BE2C (cell line): ENCODE data around the gene CCDC6.

Source experiments
- DNase-seq: peaks from one replicate; pipeline ENCODE4 v3.0.0-alpha.2; 2020
- H3K27me3 ChIP-seq: fragments of 250-450 bp; sonication (Bioruptor Pico); 2 replicates; pipeline ENCODE4 v1.5.1; 2020; ENCODE audit warnings: mild to moderate bottlenecking
- H3K36me3 ChIP-seq: fragments of 250-450 bp; sonication (Bioruptor Pico); 2 replicates; pipeline ENCODE4 v1.5.1; 2020; ENCODE audit warnings: mild to moderate bottlenecking
- H3K4me1 ChIP-seq: fragments of 250-450 bp; sonication (Bioruptor Pico); 2 replicates; pipeline ENCODE4 v1.5.1; 2020
- H3K4me3 ChIP-seq: 2 replicates; pipeline ENCODE4 v1.5.1; 2011; ENCODE audit warnings: low read depth, low read length
- H3K9me3 ChIP-seq: fragments of 250-450 bp; sonication (Bioruptor Pico); 2 replicates; pipeline ENCODE4 v1.5.1; 2020
- CTCF ChIP-seq: IDR thresholded peaks from 2 replicates; pipeline ENCODE4 v1.5.1; 2012; ENCODE audit warnings: mild to moderate bottlenecking, low read depth, low read length

Gene CCDC6

DNA sequence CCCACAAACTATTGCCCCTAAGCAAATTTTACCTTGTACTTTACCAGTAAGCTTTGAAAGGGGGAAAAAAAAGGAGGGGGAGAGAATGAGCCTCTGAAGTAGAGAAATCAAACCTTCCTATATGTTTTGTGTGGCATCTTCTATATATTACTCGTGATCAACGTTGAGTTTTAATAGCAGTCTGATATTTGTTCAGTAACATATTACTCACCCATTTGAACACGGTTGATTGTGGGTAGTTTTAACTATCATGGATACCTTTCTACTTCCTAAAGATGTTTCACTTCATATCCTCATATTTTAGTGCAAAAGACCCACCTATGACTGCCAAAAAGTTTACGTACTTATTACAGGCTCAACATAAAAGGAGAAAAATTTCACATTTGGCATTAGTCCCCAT is 54.5 kb downstream of the CCDC6 start:
- H3K9me3 ChIP-seq: no peaks in the 10 kb centered on the region
- H3K4me3 ChIP-seq: no peak overlapping the region
- H3K27me3 ChIP-seq: no peaks in the 10 kb centered on the region
- H3K36me3 ChIP-seq: peaks cover 7% of the 10 kb centered on the region
- no peak for TF ChIP-seq CTCF
- DNase-seq: no peak
- no peaks in the 10 kb centered on the region for H3K4me1 ChIP-seq

DNA sequence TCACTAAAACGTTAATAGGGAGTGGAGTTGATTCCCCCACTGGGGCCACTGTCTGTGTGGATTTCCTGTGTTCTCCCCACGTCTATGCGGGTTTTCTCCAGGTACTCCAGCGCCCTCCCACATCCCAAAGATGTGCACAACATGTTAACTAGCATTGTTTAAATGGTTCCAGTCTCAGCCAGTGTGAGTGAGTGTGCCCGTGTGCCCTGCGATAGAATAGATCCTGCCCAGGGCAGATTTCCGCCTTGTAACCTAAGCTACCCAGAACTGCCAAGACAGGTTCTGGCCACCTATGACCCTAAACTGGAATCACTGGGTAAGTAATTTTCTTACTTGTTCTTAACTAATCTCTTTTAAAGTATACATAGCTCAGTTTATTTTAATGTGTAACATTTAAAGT is 58.5 kb downstream of the CCDC6 start:
- no peaks in the 10 kb centered on the region for H3K4me1 ChIP-seq
- H3K27me3 ChIP-seq: no peaks in the 10 kb centered on the region
- no peak for DNase-seq
- no peaks in the 10 kb centered on the region for H3K9me3 ChIP-seq
- no peak for TF ChIP-seq CTCF
- no peak overlapping the region for H3K4me3 ChIP-seq
- H3K36me3 ChIP-seq: peaks cover 7% of the 10 kb centered on the region

- Histone ChIP-seq H3K9me3 (no peaks in the 10 kb centered on the region), H3K4me1 (no peaks in the 10 kb centered on the region), H3K27me3 (no peaks in the 10 kb centered on the region), H3K36me3 (peaks cover 7% of the 10 kb centered on the region), H3K4me3 (no peak overlapping the region)
- TF ChIP-seq CTCF: no peak
- DNase-seq: no peak
Measured at GRCh38 chr10:59847326-59847725, 59.0 kb downstream of the CCDC6 start.

DNA sequence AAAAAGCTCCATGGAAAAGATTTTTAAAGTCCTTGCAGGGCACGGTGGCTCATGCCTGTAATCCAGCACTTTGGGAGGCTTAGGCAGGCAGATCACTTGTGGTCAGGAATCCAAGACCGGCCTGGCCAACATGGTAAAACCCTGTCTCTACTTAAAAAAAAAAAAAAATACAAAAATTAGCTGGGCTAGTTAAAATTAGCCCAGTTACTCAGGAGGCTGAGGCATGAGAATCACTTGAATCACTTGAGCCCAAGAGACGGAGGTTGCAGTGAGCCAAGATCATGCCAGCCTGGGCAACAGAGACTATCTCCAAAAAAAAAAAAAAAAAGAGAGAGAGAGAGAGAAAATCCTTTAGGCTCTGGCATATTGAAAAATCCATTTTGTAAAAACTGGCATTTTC is 61.9 kb downstream of the CCDC6 start:
- no peak for TF ChIP-seq CTCF
- no peaks in the 10 kb centered on the region for H3K27me3 ChIP-seq
- no peak for DNase-seq

DNA sequence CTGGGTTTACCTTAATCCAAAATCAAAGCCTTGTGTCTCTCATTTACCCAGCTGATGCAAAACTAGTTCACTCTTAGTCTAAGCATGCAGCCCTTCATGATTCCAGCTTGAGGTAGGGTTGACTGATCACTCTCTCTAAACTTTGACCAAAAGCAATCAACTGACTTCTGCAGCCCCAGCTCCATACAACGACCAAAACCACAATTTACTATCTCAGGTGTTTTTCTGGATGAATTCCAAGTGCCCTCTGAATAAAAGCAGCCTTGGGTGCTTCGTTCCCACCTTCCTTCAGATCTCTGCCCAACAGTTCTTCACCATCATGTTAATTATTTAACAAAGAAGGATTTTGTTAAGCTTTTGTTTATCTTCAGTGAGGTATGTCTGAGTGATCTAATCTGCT is 62.6 kb downstream of the CCDC6 start:
- Histone ChIP-seq H3K36me3 (no peaks in the 10 kb centered on the region), H3K4me1 (no peaks in the 10 kb centered on the region; the same call in 1 of the 2 replicates), H3K27me3 (no peaks in the 10 kb centered on the region), H3K9me3 (no peaks in the 10 kb centered on the region), H3K4me3 (no peak overlapping the region)
- no peak for TF ChIP-seq CTCF
- DNase-seq: no peak

More for the DNA sequence above, 61.9 kb downstream of the CCDC6 start:
- Histone ChIP-seq H3K4me1 (no peaks in the 10 kb centered on the region), H3K9me3 (no peaks in the 10 kb centered on the region), H3K36me3 (peaks cover 6% of the 10 kb centered on the region), H3K4me3 (no peak overlapping the region)

DNA sequence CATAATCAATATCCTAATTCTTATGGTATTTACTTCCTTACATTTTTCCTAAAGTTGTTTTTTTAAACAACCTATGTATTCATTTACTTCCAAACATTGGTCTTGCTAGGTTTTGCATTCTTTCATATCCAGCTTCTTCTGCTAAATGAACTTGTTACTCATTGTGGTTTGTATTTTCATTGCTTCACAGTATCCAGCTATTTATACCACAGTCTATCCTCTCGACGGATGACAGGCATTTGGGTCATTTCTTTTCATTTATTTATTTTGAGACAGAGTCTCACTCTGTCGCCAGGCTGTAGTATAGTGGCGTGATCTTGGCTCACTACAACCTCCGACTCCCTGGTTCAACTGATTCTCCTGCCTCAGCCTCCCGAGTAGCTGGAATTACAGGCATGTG is 66.8 kb downstream of the CCDC6 start:
- no peaks in the 10 kb centered on the region; the same call in 1 of the 2 replicates for H3K4me1 ChIP-seq
- no peaks in the 10 kb centered on the region for H3K36me3 ChIP-seq
- no peaks in the 10 kb centered on the region for H3K27me3 ChIP-seq
- H3K9me3 ChIP-seq: no peaks in the 10 kb centered on the region
- no peak overlapping the region for H3K4me3 ChIP-seq
- TF ChIP-seq CTCF: no peak
- DNase-seq: no peak
